OCI-LY1 (cell line): ENCODE results near the gene OSBPL5.

Experiments used
- H2AFZ ChIP-seq: fragments of 200-600 bp; sonication (generic), shearing (Covaris generic); 2 replicates; pipeline ENCODE4 v1.6.0; 2014; ENCODE audit warnings: antibody characterized with exemption, mild to moderate bottlenecking, low read length
- H3F3A ChIP-seq: fragments of 200-600 bp; sonication (generic), shearing (Covaris generic); 2 replicates; pipeline ENCODE4 v1.6.0; 2014; ENCODE audit warnings: mild to moderate bottlenecking, antibody characterized with exemption, low read length, moderate library complexity; ENCODE audit not compliant: insufficient read depth
- H3K27ac ChIP-seq: fragments of 200-600 bp; sonication (generic); 2 replicates; pipeline ENCODE4 v1.5.1; 2014; ENCODE audit warnings: low read length, mixed run types, mild to moderate bottlenecking, low read depth; ENCODE audit not compliant: poor library complexity, severe bottlenecking
- H3K27me3 ChIP-seq: fragments of 200-600 bp; sonication (generic); 2 replicates; pipeline ENCODE4 v1.6.0; 2014; ENCODE audit warnings: antibody characterized with exemption, mild to moderate bottlenecking, low read length, moderate library complexity; ENCODE audit not compliant: insufficient read depth
- H3K36me3 ChIP-seq: fragments of 200-600 bp; sonication (generic); 2 replicates; pipeline ENCODE4 v1.6.1; 2014; ENCODE audit warnings: mild to moderate bottlenecking, antibody characterized with exemption, low read length, moderate library complexity, mixed read lengths; ENCODE audit not compliant: insufficient read depth
- H3K4me1 ChIP-seq: fragments of 200-600 bp; sonication (generic); 2 replicates; pipeline ENCODE4 v1.5.1; 2014; ENCODE audit warnings: mild to moderate bottlenecking, low read length, moderate library complexity; ENCODE audit not compliant: insufficient read depth, severe bottlenecking
- H3K4me2 ChIP-seq: fragments of 200-600 bp; sonication (generic), shearing (Covaris generic); 2 replicates; pipeline ENCODE4 v1.6.1; 2014; ENCODE audit warnings: low read length
- H3K4me3 ChIP-seq: fragments of 200-600 bp; sonication (generic); 2 replicates; pipeline ENCODE4 v1.5.1; 2014; ENCODE audit warnings: low read length, low read depth, mild to moderate bottlenecking, mixed read lengths; ENCODE audit not compliant: poor library complexity, severe bottlenecking
- H3K79me2 ChIP-seq: fragments of 200-600 bp; shearing (Covaris generic); 2 replicates; pipeline ENCODE4 v1.6.1; 2016; ENCODE audit warnings: mixed run types, low read length, mixed read lengths; ENCODE audit not compliant: insufficient read depth
- H3K9ac ChIP-seq: fragments of 200-600 bp; sonication (generic), shearing (Covaris generic); 2 replicates; pipeline ENCODE4 v1.6.1; 2014; ENCODE audit warnings: mild to moderate bottlenecking, low read length, mixed read lengths
- H3K9me2 ChIP-seq: fragments of 200-600 bp; sonication (generic), shearing (Covaris generic); 2 replicates; pipeline ENCODE4 v1.6.1; 2014; ENCODE audit warnings: low read depth, mild to moderate bottlenecking, low read length, mixed read lengths
- H3K9me3 ChIP-seq: fragments of 200-600 bp; shearing (Covaris generic); 2 replicates; pipeline ENCODE4 v1.6.1; 2014; ENCODE audit warnings: low read length, mixed read lengths
- H4K20me1 ChIP-seq: fragments of 200-600 bp; sonication (generic), shearing (Covaris generic); 2 replicates; pipeline ENCODE4 v1.6.0; 2016; ENCODE audit warnings: mild to moderate bottlenecking, low read length; ENCODE audit not compliant: insufficient read depth
- EZH2 ChIP-seq: fragments of 200-600 bp; sonication (generic), shearing (Covaris generic); IDR thresholded peaks from 2 replicates; pipeline ENCODE4 v1.8.0; 2017; ENCODE audit warnings: borderline replicate concordance, mixed run types, mild to moderate bottlenecking, antibody characterized with exemption, low read length, moderate library complexity, mixed read lengths
- TF ChIP-seq, protein P1 (sequence below): fragments of 200-600 bp; sonication (generic), shearing (Covaris generic); IDR thresholded peaks from 2 replicates; pipeline ENCODE4 v1.5.1; 2017; ENCODE audit warnings: mild to moderate bottlenecking, antibody characterized with exemption, low read length, moderate library complexity, mixed read lengths

The OSBPL5 gene

GRCh38 chr11:3124821-3125220 is 40.3 kb downstream of the OSBPL5 start:
- Histone ChIP-seq H3K27me3 (peaks cover 6% of the 10 kb centered on the region; the same call in 1 of the 2 replicates), H3K36me3 (no peaks in the 10 kb centered on the region), H3K9ac (no peak overlapping the region), H4K20me1 (no peaks in the 10 kb centered on the region), H3K27ac (no peak overlapping the region), H3K4me3 (no peak overlapping the region), H2AFZ (no peak overlapping the region), H3F3A (no peaks in the 10 kb centered on the region), H3K4me2 (no peak overlapping the region), H3K79me2 (no peaks in the 10 kb centered on the region), H3K4me1 (no peaks in the 10 kb centered on the region), H3K9me2 (no peaks in the 10 kb centered on the region), H3K9me3 (no peaks in the 10 kb centered on the region)
- TF ChIP-seq, protein P1, sequence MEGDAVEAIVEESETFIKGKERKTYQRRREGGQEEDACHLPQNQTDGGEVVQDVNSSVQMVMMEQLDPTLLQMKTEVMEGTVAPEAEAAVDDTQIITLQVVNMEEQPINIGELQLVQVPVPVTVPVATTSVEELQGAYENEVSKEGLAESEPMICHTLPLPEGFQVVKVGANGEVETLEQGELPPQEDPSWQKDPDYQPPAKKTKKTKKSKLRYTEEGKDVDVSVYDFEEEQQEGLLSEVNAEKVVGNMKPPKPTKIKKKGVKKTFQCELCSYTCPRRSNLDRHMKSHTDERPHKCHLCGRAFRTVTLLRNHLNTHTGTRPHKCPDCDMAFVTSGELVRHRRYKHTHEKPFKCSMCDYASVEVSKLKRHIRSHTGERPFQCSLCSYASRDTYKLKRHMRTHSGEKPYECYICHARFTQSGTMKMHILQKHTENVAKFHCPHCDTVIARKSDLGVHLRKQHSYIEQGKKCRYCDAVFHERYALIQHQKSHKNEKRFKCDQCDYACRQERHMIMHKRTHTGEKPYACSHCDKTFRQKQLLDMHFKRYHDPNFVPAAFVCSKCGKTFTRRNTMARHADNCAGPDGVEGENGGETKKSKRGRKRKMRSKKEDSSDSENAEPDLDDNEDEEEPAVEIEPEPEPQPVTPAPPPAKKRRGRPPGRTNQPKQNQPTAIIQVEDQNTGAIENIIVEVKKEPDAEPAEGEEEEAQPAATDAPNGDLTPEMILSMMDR: no peak
- no peak for TF ChIP-seq EZH2

- Histone ChIP-seq H3K9me2 (no peaks in the 10 kb centered on the region), H3K36me3 (no peaks in the 10 kb centered on the region), H3K79me2 (no peaks in the 10 kb centered on the region), H3K27me3 (peaks cover 6% of the 10 kb centered on the region; the same call in 1 of the 2 replicates), H3K4me2 (no peak overlapping the region), H3K9ac (no peak overlapping the region), H3K27ac (no peak overlapping the region), H3K4me3 (no peak overlapping the region), H3K9me3 (no peaks in the 10 kb centered on the region), H3K4me1 (no peaks in the 10 kb centered on the region), H3F3A (no peaks in the 10 kb centered on the region), H4K20me1 (no peaks in the 10 kb centered on the region), H2AFZ (no peak overlapping the region)
- TF ChIP-seq EZH2: no peak
- TF ChIP-seq, protein P1: no peak
These were observed 41.1 kb downstream of the OSBPL5 start for GRCh38 chr11:3123761-3124733.

- Histone ChIP-seq H4K20me1 (no peaks in the 10 kb centered on the region), H3K79me2 (no peaks in the 10 kb centered on the region), H2AFZ (no peak overlapping the region), H3K27ac (no peak overlapping the region), H3K9me2 (no peaks in the 10 kb centered on the region), H3K36me3 (no peaks in the 10 kb centered on the region), H3K4me3 (no peak overlapping the region), H3K4me1 (no peaks in the 10 kb centered on the region), H3F3A (no peaks in the 10 kb centered on the region), H3K4me2 (no peak overlapping the region), H3K9me3 (no peaks in the 10 kb centered on the region), H3K27me3 (peaks cover 6% of the 10 kb centered on the region; the same call in 1 of the 2 replicates), H3K9ac (no peak overlapping the region)
- TF ChIP-seq, protein P1: no peak
- TF ChIP-seq EZH2: no peak
These were observed 41.8 kb downstream of the OSBPL5 start for GRCh38 chr11:3123305-3123704.
